Measurements from ENCODE around the gene SLCO4A1.
A peak's percentile ranks its signal among the peaks of the same experiment; 100 is the strongest.

The SLCO4A1 gene

GRCh38 chr20:62635852-62636251, 6.5 kb upstream of the SLCO4A1 start:
- FAIRE-seq (no peak), DNase-seq (ENCODE audit: insufficient read length, low spot score) (no peak)
- TF ChIP-seq, protein P1, sequence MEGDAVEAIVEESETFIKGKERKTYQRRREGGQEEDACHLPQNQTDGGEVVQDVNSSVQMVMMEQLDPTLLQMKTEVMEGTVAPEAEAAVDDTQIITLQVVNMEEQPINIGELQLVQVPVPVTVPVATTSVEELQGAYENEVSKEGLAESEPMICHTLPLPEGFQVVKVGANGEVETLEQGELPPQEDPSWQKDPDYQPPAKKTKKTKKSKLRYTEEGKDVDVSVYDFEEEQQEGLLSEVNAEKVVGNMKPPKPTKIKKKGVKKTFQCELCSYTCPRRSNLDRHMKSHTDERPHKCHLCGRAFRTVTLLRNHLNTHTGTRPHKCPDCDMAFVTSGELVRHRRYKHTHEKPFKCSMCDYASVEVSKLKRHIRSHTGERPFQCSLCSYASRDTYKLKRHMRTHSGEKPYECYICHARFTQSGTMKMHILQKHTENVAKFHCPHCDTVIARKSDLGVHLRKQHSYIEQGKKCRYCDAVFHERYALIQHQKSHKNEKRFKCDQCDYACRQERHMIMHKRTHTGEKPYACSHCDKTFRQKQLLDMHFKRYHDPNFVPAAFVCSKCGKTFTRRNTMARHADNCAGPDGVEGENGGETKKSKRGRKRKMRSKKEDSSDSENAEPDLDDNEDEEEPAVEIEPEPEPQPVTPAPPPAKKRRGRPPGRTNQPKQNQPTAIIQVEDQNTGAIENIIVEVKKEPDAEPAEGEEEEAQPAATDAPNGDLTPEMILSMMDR (IDR thresholded peaks at IDR 0.05; ENCODE audit: insufficient read depth, missing control alignments) = no peak

GRCh38 chr20:62636446-62636845, 5.9 kb upstream of the SLCO4A1 start:
- DNase-seq (ENCODE audit: insufficient read length, low spot score) (peak; percentile 92), FAIRE-seq (no peak)
- TF ChIP-seq, protein P1 (IDR thresholded peaks at IDR 0.05; ENCODE audit: insufficient read depth, missing control alignments) = no peak

DNA sequence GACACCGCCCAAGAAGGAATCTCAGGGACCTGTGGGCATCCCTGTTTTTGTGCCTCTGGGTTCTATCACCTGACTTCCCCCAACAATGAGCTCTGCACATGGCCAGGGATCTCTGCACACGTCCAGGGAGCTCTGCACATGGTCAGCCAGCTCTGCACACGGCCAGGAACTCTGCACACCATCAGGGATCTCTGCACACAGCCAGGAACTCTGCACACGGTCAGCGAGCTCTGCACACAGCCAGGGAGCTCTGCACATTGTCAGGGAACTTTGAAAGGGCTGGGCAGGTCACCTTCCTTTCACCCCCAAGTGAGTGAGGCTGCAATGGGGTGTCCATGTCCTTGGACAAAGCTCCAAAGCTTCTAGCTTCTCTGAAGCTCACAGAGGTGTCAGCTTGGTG, 5.2 kb upstream of the SLCO4A1 start:
- FAIRE-seq (no peak), DNase-seq (ENCODE audit: insufficient read length, low spot score) (no peak)
- TF ChIP-seq, protein P1 (IDR thresholded peaks at IDR 0.05; ENCODE audit: insufficient read depth, missing control alignments) = no peak

DNA sequence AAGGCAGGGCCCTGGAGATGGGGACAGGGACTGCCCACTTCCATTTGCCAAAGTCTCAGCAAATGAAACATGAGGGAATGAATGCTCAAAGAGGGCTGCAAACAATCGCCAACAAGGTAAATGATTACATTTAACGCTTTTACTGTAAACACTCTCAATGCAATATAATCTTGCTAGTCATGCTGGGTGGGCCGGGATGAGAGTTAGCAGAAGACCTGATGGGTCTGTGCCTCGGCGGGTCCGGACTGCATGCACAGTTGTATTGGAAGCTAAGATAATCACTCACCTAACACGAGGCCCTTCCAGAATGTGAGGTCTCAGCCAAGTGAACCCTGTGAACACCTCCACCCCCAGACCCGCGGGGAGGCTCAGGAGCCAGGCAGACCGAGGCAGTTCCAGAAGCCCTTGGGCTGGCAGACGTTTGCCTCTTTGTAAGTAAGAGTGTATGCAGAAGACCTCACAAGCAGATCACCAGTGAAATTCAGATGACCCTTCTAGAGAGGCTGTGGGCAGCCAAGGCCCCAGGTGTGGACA, 4.7 kb upstream of the SLCO4A1 start:
- DNase-seq (ENCODE audit: insufficient read length, low spot score) (no peak), FAIRE-seq (no peak)
- TF ChIP-seq, protein P1 (IDR thresholded peaks at IDR 0.05; ENCODE audit: insufficient read depth, missing control alignments) = no peak

DNA sequence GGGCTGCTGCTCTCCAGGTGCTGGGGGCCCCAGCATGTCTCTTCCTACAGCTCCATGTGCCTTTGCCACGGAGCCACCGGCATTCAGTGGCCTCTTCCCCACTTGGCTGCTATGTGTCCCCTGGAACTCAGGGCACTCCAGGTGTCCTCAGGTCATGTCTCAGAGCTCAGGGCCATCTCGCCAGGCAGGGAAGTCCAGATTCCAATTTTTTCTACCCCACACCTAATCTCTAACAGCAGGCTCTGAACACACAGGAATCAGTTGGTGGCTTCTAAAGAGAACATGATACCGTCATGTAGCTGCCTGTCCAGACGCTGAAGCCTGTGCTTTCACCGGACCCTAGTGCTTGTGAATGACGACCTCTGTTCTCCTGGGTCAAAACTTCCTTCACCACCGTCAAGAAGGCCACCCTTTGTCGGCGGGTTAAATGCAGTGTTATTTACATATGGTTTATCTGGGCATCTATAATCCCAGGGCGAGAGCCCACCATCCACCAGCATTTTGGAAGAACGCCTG, 4.2 kb upstream of the SLCO4A1 start:
- TF ChIP-seq, protein P1 (IDR thresholded peaks at IDR 0.05; ENCODE audit: insufficient read depth, missing control alignments) = no peak
- FAIRE-seq (no peak), DNase-seq (ENCODE audit: insufficient read length, low spot score) (no peak)

- no peak for DNase-seq (ENCODE audit: insufficient read length, low spot score)
- FAIRE-seq = no peak
Observed at GRCh38 chr20:62638679-62639406, 3.5 kb upstream of the SLCO4A1 start.

More at GRCh38 chr20:62638679-62639406, 3.5 kb upstream of the SLCO4A1 start:
- TF ChIP-seq, protein P1 (IDR thresholded peaks at IDR 0.05; ENCODE audit: insufficient read depth, missing control alignments) = no peak

Measured in D721Med (cell line).